ENCODE data around the gene CCND3.

Gene CCND3

GRCh38 chr6:41920921-41921711, 20.5 kb downstream of the CCND3 start, which contains the start of the genes BYSL and MED20:
TSS of gene BYSL (plus strand) at chr6:41921499. CDS start at chr6:41921563, 64 bp downstream.
TSS of gene MED20 (minus strand) at chr6:41921139. CDS start at chr6:41921018, 121 bp downstream.
- peak; percentile 96 for DNase-seq

DNA sequence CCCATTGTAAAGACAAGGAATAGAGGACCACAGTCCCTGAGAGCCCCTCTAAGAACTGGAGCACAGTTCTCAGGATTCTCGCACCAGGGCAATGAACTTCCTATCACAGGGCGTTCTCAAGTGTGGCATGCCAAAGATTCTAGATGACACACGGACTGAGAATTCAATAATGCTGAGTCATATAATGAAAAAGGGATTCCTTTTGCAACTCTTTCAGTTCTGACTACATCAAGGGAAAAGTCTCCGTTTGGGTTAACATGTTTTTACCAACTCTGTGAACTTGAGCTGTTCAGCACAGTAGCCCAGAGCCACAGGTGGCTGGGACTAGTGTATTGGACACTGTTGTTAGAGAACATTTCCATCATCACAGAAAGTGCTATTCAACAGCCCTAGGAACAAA, 24.1 kb downstream of the CCND3 start:
- DNase-seq = no peak

DNA sequence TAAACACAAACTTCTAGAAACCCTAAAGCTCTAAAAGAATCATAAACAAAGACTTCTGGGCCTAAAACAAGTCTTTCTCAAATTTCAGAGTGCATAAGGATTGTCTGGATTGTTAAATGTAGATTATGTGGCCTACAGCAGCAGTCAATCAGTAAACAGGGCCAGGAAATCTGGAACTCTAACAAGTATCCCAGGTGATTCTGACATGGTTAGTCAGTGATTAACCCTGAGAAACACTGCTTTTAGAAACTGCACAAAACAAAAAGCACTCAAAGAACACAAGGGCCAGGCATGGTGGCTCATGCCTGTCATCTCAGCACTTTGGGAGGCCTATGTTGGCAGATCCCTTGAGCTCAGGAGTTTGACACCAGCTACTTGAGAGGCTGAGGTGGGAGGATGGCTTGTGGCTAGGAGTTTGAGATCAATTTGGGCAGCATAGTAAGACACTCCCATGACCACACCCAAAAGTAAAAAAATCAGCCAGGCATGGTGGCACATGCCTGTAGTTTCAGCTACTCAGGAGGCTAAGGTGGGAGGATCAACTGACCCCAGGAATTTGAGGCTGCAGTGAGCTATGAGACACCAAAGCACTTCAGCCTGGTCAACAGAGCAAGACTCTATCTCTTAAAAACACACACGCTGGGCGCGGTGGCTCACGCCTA, 26.6 kb downstream of the CCND3 start:
- DNase-seq = no peak

DNA sequence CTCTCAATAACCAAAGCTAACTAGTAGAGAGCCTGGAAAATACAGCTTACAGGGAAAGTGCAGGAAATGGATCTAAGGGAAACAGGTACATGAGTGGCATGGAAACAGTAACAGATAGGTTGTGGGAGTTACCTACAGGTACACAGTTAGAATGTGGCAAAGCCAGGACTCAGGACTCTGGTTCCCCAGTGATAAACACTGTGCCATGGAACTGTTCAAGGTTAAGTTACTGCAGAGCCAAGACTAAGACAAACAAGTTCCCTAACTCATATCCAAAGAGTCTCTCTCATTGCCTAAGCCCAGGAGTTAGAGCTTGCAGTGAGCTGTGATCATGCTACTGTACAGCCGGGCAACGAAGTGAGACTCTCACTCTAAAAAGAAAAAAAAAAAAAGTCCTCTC, 27.3 kb downstream of the CCND3 start:
- DNase-seq = no peak

DNA sequence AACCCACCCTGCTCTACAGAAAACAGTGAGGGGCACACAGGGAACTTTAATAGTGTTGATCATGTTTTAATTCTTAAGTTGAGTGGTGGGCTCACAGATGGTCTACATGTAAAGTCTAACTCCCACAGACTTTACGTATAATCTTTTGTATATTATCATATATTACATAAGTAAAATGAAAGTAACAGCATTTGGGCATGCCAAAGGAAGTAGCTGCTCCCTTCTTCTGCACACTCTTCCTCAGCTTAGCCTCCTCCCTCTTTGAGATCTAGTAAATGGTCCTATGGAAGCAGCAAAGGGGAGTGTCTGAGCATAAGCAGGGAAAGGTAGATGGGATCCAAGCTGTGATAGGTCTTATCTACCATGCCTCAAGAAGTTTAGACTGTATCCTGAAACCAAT, 31.9 kb downstream of the CCND3 start:
- no peak for DNase-seq

- peak; percentile 37 for DNase-seq
Measured at GRCh38 chr6:41901882-41902519, 39.6 kb downstream of the CCND3 start.

- no peak for DNase-seq
Measured at GRCh38 chr6:41900861-41901260, 40.7 kb downstream of the CCND3 start.

GRCh38 chr6:41896281-41896680, 45.3 kb downstream of the CCND3 start:
- no peak for DNase-seq

DNA sequence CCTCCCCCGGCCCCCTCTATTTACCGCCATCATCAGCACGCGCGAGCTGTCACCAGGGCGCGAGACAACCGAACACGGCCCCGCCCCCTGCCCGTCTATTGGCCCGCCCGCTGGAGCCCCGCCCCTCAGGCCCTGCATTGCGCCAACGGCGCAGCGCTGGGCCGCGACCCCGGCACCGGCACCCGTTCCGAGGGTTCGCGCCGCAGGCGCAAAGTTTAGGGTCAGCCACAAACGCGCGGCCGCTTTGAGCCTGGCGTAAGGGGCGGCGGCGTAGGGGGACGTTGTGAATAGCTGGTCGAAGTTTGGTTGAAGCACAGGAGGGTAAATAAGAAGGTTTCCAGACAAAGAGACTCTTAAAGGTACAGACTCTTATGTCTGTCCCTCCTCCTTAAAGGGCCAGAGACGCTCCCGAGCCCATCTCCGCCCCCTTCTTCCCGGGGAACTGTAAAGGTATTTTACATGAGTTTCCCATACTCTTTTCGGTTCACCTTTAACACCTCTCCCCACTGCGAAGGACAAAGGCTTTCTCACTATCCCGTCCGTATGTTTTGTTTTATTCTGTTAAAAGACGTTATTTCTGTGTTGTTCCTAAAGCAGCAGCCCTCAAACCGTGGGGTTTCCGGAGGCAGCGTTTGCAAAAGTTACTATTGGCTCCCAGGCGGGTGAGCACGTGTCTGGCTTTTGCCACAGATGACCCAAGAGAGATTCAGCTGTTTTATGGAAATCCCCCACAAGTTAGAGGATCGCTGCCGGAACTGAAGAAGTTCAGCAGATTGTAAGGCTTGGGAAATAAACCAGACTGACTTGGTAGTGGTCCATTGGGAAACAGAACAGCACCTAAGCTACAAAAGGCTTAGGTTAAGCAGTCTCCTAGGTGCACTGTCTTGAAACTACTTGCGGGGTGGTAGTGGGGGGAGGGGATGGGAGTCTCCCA, 46.0 kb downstream of the CCND3 start, which contains the start of gene USP49:
Gene USP49 (minus strand): TSS at position 76 of the 934 bp plus-strand sequence. CDS start 88,392 bp downstream, outside the sequence.
- DNase-seq = peak; percentile 98

- peak; percentile 86 for DNase-seq
Measured at GRCh38 chr6:41894366-41895299, 47.0 kb downstream of the CCND3 start.

GRCh38 chr6:41892921-41893564, 48.6 kb downstream of the CCND3 start:
- peak; percentile 38 for DNase-seq

- peak; percentile 96 for DNase-seq
Measured at GRCh38 chr6:41887331-41887751, 54.3 kb downstream of the CCND3 start.

GRCh38 chr6:41885930-41886329, 55.7 kb downstream of the CCND3 start:
- DNase-seq = no peak

DNA sequence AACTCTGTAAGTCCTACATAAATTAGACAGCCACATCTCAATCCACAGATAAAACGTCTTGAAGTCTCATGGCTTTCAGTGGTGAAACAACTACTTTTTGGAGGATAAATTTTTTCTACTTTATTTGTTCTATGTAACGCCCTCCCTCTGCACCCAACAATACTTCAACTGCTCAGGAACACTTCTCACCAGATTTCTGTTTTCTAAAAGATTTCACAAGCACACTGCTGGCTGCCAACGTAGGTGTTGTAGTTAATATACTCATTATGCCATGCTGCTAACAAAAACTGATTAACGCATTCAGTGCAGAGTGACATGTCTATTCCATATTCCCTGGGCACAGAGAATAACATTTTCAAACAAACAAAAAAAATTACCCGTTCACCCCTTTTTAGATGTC, 56.7 kb downstream of the CCND3 start:
- no peak for DNase-seq

Data from NCI-H82 (cell line).